HFFc6 (cell line): Measurements from ENCODE around the gene RAB11FIP4. TPM values are rescaled to one million over a fixed set of nuclear protein-coding genes. Genes with fewer than 3 reads are reported as not detected.

ENCODE experiments used
- DNase-seq: peaks from one replicate; pipeline ENCODE4 v3.0.0-alpha.2; 2018
- H3K27ac Mint-ChIP-seq: 2 replicates; pipeline ENCODE4 v1.8.0; 2020; ENCODE audit warnings: mild to moderate bottlenecking, mixed read lengths
- H3K27me3 Mint-ChIP-seq: 2 replicates; pipeline ENCODE4 v1.8.0; 2021; ENCODE audit warnings: mild to moderate bottlenecking, moderate library complexity, mixed read lengths; ENCODE audit not compliant: insufficient read depth
- H3K36me3 Mint-ChIP-seq: 2 replicates; pipeline ENCODE4 v1.8.0; 2021; ENCODE audit warnings: low read depth, mixed read lengths
- H3K4me1 Mint-ChIP-seq: 2 replicates; pipeline ENCODE4 v1.8.0; 2020; ENCODE audit warnings: low read depth, mixed read lengths
- H3K4me3 Mint-ChIP-seq: 2 replicates; pipeline ENCODE4 v1.8.0; 2020; ENCODE audit warnings: mild to moderate bottlenecking, moderate library complexity, mixed read lengths
- H3K9me3 Mint-ChIP-seq: 2 replicates; pipeline ENCODE4 v1.8.0; 2020; ENCODE audit warnings: mild to moderate bottlenecking, mixed read lengths
- CTCF ChIP-seq: fragments of 200-600 bp; sonication (generic); IDR thresholded peaks from 2 replicates; pipeline ENCODE4 v1.5.0; 2021; ENCODE audit warnings: antibody characterized with exemption, mild to moderate bottlenecking
- total RNA-seq, 6 experiments: library from RNA; stranded (reverse); fragmentation: NEBNext Ultra II Directional; extraction: Animal tissue kit (Norgen Biotek cat#: 25700); gene quantifications; 2 replicates in 1 of 6; 3 replicates in 5 of 6; pipeline ENCODE4 v1.2.3, GENCODE V29; 2021

RAB11FIP4 gene
- total RNA-seq, 6 experiments from 2014 or later: 0.02 to 0.38 (median 0.09) TPM

- Mint-ChIP-seq H3K27me3 (no peaks in the 10 kb centered on the region; the same call in 1 of the 2 replicates), H3K4me1 (no peaks in the 10 kb centered on the region), H3K4me3 (no peak overlapping the region), H3K27ac (no peak overlapping the region), H3K36me3 (no peaks in the 10 kb centered on the region), H3K9me3 (no peaks in the 10 kb centered on the region)
- no peak for DNase-seq
- no peak for TF ChIP-seq CTCF
These were observed 150.1 kb downstream of the RAB11FIP4 start for GRCh38 chr17:31541559-31541958.

DNA sequence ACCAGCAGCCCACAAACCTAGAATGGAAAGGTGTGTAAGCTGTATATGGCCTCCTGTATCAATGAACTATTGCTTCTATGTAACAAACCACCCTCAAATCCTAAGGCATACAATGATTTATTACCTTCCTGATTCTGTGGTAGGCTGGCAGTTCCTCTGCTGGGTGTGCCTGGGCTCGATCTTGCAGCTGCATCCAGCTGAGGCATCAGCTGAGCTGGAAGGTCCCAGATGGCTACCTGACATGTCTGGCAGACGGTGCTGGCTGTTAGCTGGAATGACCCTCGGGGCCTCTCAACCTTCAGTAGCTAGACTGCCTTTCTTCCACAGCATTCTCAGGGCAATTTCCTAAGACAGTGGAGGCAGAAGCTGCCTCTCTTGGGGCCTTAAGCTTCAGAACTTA, 152.7 kb downstream of the RAB11FIP4 start:
- no peaks in the 10 kb centered on the region for H3K36me3 Mint-ChIP-seq
- no peak for TF ChIP-seq CTCF
- peaks cover 6% of the 10 kb centered on the region for H3K4me1 Mint-ChIP-seq
- no peak for DNase-seq
- no peak overlapping the region for H3K27ac Mint-ChIP-seq
- no peak overlapping the region for H3K4me3 Mint-ChIP-seq
- peaks cover 3% of the 10 kb centered on the region; the same call in 1 of the 2 replicates for H3K27me3 Mint-ChIP-seq
- H3K9me3 Mint-ChIP-seq: no peaks in the 10 kb centered on the region

DNA sequence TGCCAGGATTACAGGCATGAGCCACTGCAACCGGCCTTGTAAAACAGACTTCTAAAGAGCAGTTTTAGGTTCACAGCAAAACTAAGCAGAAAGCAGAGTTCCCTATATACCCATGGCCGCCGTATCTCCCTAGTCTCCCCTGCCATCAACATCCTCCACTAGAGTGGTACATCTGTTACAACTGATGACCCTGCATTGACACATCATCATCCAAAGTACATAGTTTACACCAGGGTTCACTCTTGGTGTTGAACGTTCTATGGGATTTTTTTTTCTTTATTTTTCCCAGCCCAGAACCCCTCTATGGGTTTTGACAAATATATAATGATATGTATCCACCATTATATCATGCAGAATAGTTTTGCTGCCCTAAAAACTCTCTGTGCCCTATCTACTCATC, 155.2 kb downstream of the RAB11FIP4 start:
- Mint-ChIP-seq H3K9me3 (no peaks in the 10 kb centered on the region), H3K27me3 (peaks cover 7% of the 10 kb centered on the region), H3K4me1 (peaks cover 17% of the 10 kb centered on the region), H3K27ac (no peak overlapping the region), H3K36me3 (no peaks in the 10 kb centered on the region), H3K4me3 (no peak overlapping the region)
- no peak for DNase-seq
- TF ChIP-seq CTCF: no peak

GRCh38 chr17:31548709-31549108, 157.2 kb downstream of the RAB11FIP4 start:
- Mint-ChIP-seq H3K4me3 (peak overlapping the region; percentile 90), H3K27ac (peak overlapping the region; percentile 82), H3K36me3 (no peaks in the 10 kb centered on the region), H3K4me1 (peaks cover 19% of the 10 kb centered on the region), H3K27me3 (peaks cover 9% of the 10 kb centered on the region), H3K9me3 (no peaks in the 10 kb centered on the region)
- DNase-seq: no peak
- TF ChIP-seq CTCF: no peak

- no peak for DNase-seq
- Mint-ChIP-seq H3K9me3 (no peaks in the 10 kb centered on the region), H3K27ac (peak overlapping the region; percentile 82), H3K27me3 (peaks cover 10% of the 10 kb centered on the region), H3K4me1 (peaks cover 24% of the 10 kb centered on the region), H3K36me3 (no peaks in the 10 kb centered on the region), H3K4me3 (peak overlapping the region; percentile 90)
- TF ChIP-seq CTCF: no peak
These were observed 157.6 kb downstream of the RAB11FIP4 start for GRCh38 chr17:31549121-31549524.
